GM12878 (cell line): ENCODE measurements around the gene FHOD3. TPM values are rescaled to one million over a fixed set of nuclear protein-coding genes. Genes with fewer than 3 reads are reported as not detected.

Source experiments
- ATAC-seq: fragments of 200-7000 bp; cut with Tn5 transposase; 3 replicates; pipeline ENCODE4 v1.9.1; 2020; ENCODE audit warnings: mild to moderate bottlenecking, moderate library complexity
- BruUV-seq: library from RNA; stranded (reverse); fragments of 400-500 nt; replicated peaks from 2 replicates; lab custom pipeline; 2021; lab: Mats Ljungman, UMichigan
- CTCF ChIA-PET: fragments of 300-600 bp; sonication (Branson Sonifier 250); formaldehyde crosslinking; extraction: SDS; loops from one replicate; lab custom pipeline; 2021; ENCODE audit warnings: inconsistent platforms; lab: Yijun Ruan, JAX
- POLR2A ChIA-PET: fragments of 350-600 bp; formaldehyde crosslinking; extraction: SDS; loops from one replicate; lab custom pipeline; 2021; ENCODE audit warnings: inconsistent platforms; lab: Charles Lee
- RAD21 ChIA-PET: fragments of 300-600 bp; sonication (Branson Sonifier 250); formaldehyde crosslinking; loops from one replicate; lab custom pipeline; 2023; ENCODE audit warnings: antibody characterized with exemption; ENCODE audit not compliant: unreplicated experiment; lab: Charles Lee
- SMC1A ChIA-PET: fragments of 300-600 bp; sonication (Branson Sonifier 250); formaldehyde crosslinking; loops from one replicate; lab custom pipeline; 2023; ENCODE audit not compliant: unreplicated experiment, uncharacterized antibody; lab: Charles Lee
- DNase-seq: peaks from one replicate; pipeline ENCODE4 v3.0.0-alpha.2; 2011; ENCODE audit warnings: low read depth, low spot score
- FAIRE-seq: peaks from 3 replicates; lab custom pipeline; 2011; peaks lifted over from hg19 to GRCh38; lab: Jason Lieb, UNC
- H2AFZ ChIP-seq: 2 replicates; pipeline ENCODE4 v1.6.0; 2011; ENCODE audit warnings: low read depth, low read length, control low read depth; ENCODE audit not compliant: control insufficient read depth
- H3K27ac ChIP-seq: 2 replicates; pipeline ENCODE4 v1.5.1; 2011; ENCODE audit warnings: control low read depth; ENCODE audit not compliant: control insufficient read depth, insufficient read depth
- H3K27me3 ChIP-seq, 2 experiments: replicated peaks in 1 of 2; 2 replicates each; pipeline versions ENCODE4 v1.6.0 to v1.6.1; 2011; ENCODE audit warnings: low read length in 1 of 2; ENCODE audit not compliant: control insufficient read depth in 2 of 2, insufficient read depth in 2 of 2
- H3K36me3 ChIP-seq, 2 experiments: 2 replicates each; pipeline ENCODE4 v1.5.1; 2011; ENCODE audit warnings: low read length in 1 of 2; ENCODE audit not compliant: control insufficient read depth in 2 of 2, insufficient read depth in 2 of 2
- H3K4me1 ChIP-seq: 2 replicates; pipeline ENCODE4 v1.6.1; 2011; ENCODE audit warnings: mild to moderate bottlenecking, low read length, moderate library complexity, mixed read lengths; ENCODE audit not compliant: control insufficient read depth, insufficient read depth
- H3K4me2 ChIP-seq: 2 replicates; pipeline ENCODE4 v1.6.0; 2011; ENCODE audit warnings: control low read depth; ENCODE audit not compliant: control insufficient read depth, insufficient read depth
- H3K4me3 ChIP-seq: fragments of 200-600 bp; sonication (generic); 2 replicates; pipeline ENCODE4 v1.5.1; 2016
- H3K79me2 ChIP-seq: 2 replicates; pipeline ENCODE4 v1.6.0; 2011; ENCODE audit warnings: low read length; ENCODE audit not compliant: control insufficient read depth, insufficient read depth
- H3K9ac ChIP-seq: 2 replicates; pipeline ENCODE4 v1.8.0; 2011; ENCODE audit warnings: low read length, control low read depth, mixed read lengths; ENCODE audit not compliant: control insufficient read depth, insufficient read depth
- H3K9me3 ChIP-seq: replicated peaks from 3 replicates; pipeline ENCODE4 v1.5.1; 2011; ENCODE audit warnings: mild to moderate bottlenecking, low read length; ENCODE audit not compliant: control insufficient read depth, insufficient read depth
- H4K20me1 ChIP-seq: 2 replicates; pipeline ENCODE4 v1.6.0; 2011; ENCODE audit not compliant: control insufficient read depth, insufficient read depth
- BRCA1 ChIP-seq: IDR thresholded peaks from 2 replicates; pipeline ENCODE4 v1.6.1; 2011; ENCODE audit warnings: low read depth, low read length, improper control_type of control experiment
- CREM ChIP-seq: IDR thresholded peaks from 2 replicates; pipeline ENCODE4 v1.6.1; 2014; ENCODE audit warnings: antibody characterized with exemption, low read depth
- KDM1A ChIP-seq: fragments of 200-600 bp; sonication (generic); IDR thresholded peaks from 2 replicates; pipeline ENCODE4 v1.6.1; 2016; ENCODE audit warnings: borderline replicate concordance
- PAX5 ChIP-seq: IDR thresholded peaks from 2 replicates; pipeline ENCODE4 v1.6.1; 2011; ENCODE audit warnings: low read depth, low read length, borderline replicate concordance
- PAX8 ChIP-seq: fragments of 450-650 bp; IDR thresholded peaks from 2 replicates; pipeline ENCODE4 v1.6.1; 2017; ENCODE audit warnings: mild to moderate bottlenecking, moderate library complexity
- YBX1 ChIP-seq: fragments of 450-650 bp; IDR thresholded peaks from 2 replicates; pipeline ENCODE4 v1.6.1; 2016; ENCODE audit warnings: antibody characterized with exemption
- WGBS: methylation state at CpG from one replicate; pipeline ENCODE4 v1.1.6; 2016; ENCODE audit warnings: low lambda C conversion rate; ENCODE audit not compliant: insufficient replicate concordance, insufficient coverage; ENCODE audit errors: missing lambda C conversion rate; 5-methylcytosine and 5-hydroxymethylcytosine counted together
- in situ Hi-C: fragments of 300-500 bp; cut with MboI; formaldehyde crosslinking; loops from 9 replicates; pipeline ENCODE4 v1.14.3; 2018; ENCODE audit warnings: mixed read lengths
- intact Hi-C: fragments of 100-400 bp; cut with micrococcal nuclease; formaldehyde crosslinking; loops from one replicate; pipeline ENCODE4 v1.14.2; 2022; ENCODE audit not compliant: unreplicated experiment
- polyA plus RNA-seq, 11 experiments: library from polyadenylated mRNA; depleted of rRNA in 4 of 11; unstranded in 6 of 11; stranded (reverse) in 5 of 11; fragments of >200 nt; fragmentation: Nextera tagmentation in 4 of 11; fragmentation: Illumina TruSeq in 1 of 11; extraction: Ambion mirVana in 4 of 11; extraction: Trizol in 1 of 11; gene quantifications; 1 replicate in 1 of 11; 2 replicates in 10 of 11; pipeline versions ENCODE4 v1.2.1 to v1.2.3, GENCODE V29; 2011 to 2016; ENCODE audit warnings: inconsistent platforms in 2 of 11, missing spikeins in 2 of 11, low read depth in 1 of 11
- total RNA-seq, 4 experiments: library from RNA; depleted of rRNA in 3 of 4; stranded (reverse); fragments of >200 nt in 3 of 4; fragmentation: Illumina TruSeq in 1 of 4; extraction: Trizol in 1 of 4; gene quantifications; 2 replicates each; pipeline versions ENCODE4 v1.2.1 to v1.2.3, GENCODE V29; 2013 to 2021
- TF ChIP-seq, protein P1 (sequence below): fragments of 450-650 bp; formaldehyde crosslinking; IDR thresholded peaks from 2 replicates; pipeline ENCODE4 v1.5.0; 2022; ENCODE audit warnings: mild to moderate bottlenecking, missing genetic modification characterization
- TF ChIP-seq, protein P2 (sequence below): fragments of 450-650 bp; IDR thresholded peaks from 2 replicates; pipeline ENCODE4 v1.6.1; 2016; ENCODE audit warnings: mild to moderate bottlenecking
- TF ChIP-seq, protein P3 (sequence below): fragments of 450-650 bp; IDR thresholded peaks from 2 replicates; pipeline ENCODE4 v1.6.1; 2017; ENCODE audit warnings: mild to moderate bottlenecking, moderate library complexity

The FHOD3 gene
- total and polyA plus RNA-seq, 10 of the 15 experiments (the other 5 are each of a cell fraction or from before 2014, with no cell fraction given): 0.77 to 26.7 (median 10.4) TPM

DNA sequence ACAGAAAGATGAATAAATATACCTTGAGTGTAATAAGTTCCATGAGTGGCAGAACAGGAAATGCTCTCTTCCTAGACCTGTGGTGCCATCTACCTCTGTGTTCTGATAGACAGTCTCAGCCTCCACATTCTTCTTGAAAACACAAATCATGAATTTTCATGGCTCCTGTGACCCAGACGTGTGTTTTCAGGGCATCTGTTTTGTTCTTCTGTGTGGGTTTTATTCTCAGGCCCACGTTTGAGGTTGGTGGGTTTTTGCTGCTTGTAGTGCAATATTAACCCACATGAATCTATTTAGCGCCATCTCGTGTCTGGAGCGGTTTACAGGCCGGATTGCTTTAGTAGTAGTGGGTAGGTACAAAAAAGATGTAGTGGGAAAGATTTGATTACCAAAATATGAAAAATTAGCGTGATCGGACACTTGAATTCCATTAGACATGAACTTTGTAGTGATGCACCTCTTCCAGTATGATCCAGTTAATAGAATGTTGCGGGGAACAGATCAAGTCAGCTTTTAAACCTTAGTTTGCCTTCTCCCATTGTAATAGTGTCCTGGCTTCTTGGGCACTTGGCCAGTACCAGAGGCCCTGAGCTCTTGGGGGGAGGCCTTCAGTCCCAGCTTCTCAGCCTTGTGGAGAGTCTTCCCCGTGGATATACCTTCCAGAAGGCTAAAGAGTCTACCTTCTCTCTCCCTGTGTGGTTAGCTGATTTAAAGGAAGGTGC lies 274.8 kb downstream of the FHOD3 start:
- Histone ChIP-seq H3K27ac (no peak overlapping the region), H3K4me1 (no peaks in the 10 kb centered on the region), H3K27me3 (no peaks in the 10 kb centered on the region), H3K79me2 (no peaks in the 10 kb centered on the region), H3K9ac (no peak overlapping the region), H3K4me2 (no peak overlapping the region), H3K36me3 (no peaks in the 10 kb centered on the region), H3K9me3 (no peaks in the 10 kb centered on the region), H4K20me1 (no peaks in the 10 kb centered on the region), H2AFZ (peak overlapping the region; percentile 49), H3K4me3 (no peak overlapping the region)
- ATAC-seq (peak; percentile 87), FAIRE-seq (peak; percentile 86), DNase-seq (peak; percentile 38)
- intact Hi-C loops: loop anchor here (1.0 to 10.0 kb wide), 7 partner anchors 65 to 477 kb away; partner anchors contain the start of gene FHOD3
- SMC1A ChIA-PET: interaction anchor here (0.6 to 4.0 kb wide), 62 partner anchors 9 to 555 kb away, joined by 3 to 34 read pairs (median 4); partner anchors contain the start of gene FHOD3
- RAD21 ChIA-PET: interaction anchor here (0.7 to 4.6 kb wide), 41 partner anchors 9 to 555 kb away, joined by 3 to 47 read pairs (median 4); partner anchors contain the start of gene FHOD3
- 5% methylated on average over 10 of the region's 10 CpGs for WGBS
- in situ Hi-C loops: loop anchor here (10.0 kb wide), 1 partner anchor 477 kb away; no protein-coding TSS in a partner anchor
- POLR2A ChIA-PET: interaction anchor here (0.6 to 1.0 kb wide), 4 partner anchors 110 to 903 kb away, joined by 4 to 8 read pairs (median 4); no protein-coding TSS in a partner anchor
- CTCF ChIA-PET: interaction anchor here (0.7 to 4.4 kb wide), 71 partner anchors 10 to 556 kb away, joined by 3 to 50 read pairs (median 5); partner anchors contain the start of gene FHOD3
- no TSS peak for BruUV-seq
- TF ChIP-seq, protein P1, sequence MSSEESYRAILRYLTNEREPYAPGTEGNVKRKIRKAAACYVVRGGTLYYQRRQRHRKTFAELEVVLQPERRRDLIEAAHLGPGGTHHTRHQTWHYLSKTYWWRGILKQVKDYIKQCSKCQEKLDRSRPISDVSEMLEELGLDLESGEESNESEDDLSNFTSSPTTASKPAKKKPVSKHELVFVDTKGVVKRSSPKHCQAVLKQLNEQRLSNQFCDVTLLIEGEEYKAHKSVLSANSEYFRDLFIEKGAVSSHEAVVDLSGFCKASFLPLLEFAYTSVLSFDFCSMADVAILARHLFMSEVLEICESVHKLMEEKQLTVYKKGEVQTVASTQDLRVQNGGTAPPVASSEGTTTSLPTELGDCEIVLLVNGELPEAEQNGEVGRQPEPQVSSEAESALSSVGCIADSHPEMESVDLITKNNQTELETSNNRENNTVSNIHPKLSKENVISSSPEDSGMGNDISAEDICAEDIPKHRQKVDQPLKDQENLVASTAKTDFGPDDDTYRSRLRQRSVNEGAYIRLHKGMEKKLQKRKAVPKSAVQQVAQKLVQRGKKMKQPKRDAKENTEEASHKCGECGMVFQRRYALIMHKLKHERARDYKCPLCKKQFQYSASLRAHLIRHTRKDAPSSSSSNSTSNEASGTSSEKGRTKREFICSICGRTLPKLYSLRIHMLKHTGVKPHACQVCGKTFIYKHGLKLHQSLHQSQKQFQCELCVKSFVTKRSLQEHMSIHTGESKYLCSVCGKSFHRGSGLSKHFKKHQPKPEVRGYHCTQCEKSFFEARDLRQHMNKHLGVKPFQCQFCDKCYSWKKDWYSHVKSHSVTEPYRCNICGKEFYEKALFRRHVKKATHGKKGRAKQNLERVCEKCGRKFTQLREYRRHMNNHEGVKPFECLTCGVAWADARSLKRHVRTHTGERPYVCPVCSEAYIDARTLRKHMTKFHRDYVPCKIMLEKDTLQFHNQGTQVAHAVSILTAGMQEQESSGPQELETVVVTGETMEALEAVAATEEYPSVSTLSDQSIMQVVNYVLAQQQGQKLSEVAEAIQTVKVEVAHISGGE (CRISPR knock-in tag): no peak
- TF ChIP-seq YBX1 (no peak), CREM (no peak), PAX5 (no peak), BRCA1 (no peak), KDM1A (no peak), PAX8 (no peak)
- TF ChIP-seq, protein P2, sequence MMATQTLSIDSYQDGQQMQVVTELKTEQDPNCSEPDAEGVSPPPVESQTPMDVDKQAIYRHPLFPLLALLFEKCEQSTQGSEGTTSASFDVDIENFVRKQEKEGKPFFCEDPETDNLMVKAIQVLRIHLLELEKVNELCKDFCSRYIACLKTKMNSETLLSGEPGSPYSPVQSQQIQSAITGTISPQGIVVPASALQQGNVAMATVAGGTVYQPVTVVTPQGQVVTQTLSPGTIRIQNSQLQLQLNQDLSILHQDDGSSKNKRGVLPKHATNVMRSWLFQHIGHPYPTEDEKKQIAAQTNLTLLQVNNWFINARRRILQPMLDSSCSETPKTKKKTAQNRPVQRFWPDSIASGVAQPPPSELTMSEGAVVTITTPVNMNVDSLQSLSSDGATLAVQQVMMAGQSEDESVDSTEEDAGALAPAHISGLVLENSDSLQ: peak; percentile 56; the same call in 1 of the 2 replicates
- TF ChIP-seq, protein P3, sequence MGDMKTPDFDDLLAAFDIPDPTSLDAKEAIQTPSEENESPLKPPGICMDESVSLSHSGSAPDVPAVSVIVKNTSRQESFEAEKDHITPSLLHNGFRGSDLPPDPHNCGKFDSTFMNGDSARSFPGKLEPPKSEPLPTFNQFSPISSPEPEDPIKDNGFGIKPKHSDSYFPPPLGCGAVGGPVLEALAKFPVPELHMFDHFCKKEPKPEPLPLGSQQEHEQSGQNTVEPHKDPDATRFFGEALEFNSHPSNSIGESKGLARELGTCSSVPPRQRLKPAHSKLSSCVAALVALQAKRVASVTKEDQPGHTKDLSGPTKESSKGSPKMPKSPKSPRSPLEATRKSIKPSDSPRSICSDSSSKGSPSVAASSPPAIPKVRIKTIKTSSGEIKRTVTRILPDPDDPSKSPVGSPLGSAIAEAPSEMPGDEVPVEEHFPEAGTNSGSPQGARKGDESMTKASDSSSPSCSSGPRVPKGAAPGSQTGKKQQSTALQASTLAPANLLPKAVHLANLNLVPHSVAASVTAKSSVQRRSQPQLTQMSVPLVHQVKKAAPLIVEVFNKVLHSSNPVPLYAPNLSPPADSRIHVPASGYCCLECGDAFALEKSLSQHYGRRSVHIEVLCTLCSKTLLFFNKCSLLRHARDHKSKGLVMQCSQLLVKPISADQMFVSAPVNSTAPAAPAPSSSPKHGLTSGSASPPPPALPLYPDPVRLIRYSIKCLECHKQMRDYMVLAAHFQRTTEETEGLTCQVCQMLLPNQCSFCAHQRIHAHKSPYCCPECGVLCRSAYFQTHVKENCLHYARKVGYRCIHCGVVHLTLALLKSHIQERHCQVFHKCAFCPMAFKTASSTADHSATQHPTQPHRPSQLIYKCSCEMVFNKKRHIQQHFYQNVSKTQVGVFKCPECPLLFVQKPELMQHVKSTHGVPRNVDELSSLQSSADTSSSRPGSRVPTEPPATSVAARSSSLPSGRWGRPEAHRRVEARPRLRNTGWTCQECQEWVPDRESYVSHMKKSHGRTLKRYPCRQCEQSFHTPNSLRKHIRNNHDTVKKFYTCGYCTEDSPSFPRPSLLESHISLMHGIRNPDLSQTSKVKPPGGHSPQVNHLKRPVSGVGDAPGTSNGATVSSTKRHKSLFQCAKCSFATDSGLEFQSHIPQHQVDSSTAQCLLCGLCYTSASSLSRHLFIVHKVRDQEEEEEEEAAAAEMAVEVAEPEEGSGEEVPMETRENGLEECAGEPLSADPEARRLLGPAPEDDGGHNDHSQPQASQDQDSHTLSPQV: no peak
